Fibroblast of peridontal ligament (primary cell): ENCODE measurements around the gene POP5.
"Not testable (repeated sequence)": the region's sequence is repeated elsewhere in the genome, so short reads cannot be mapped to it uniquely, and the experiment has no call there.

Experiments
- DNase-seq: peaks from one replicate; pipeline ENCODE4 v3.0.0-alpha.2; 2010; ENCODE audit errors: extremely low read depth

The POP5 gene

GRCh38 chr12:120580787-120581723, at the start of gene POP5:
TSS of gene POP5 (minus strand) at chr12:120581402. CDS start at chr12:120581362, 40 bp downstream.
- DNase-seq: peak; percentile 98

- no peak for DNase-seq
Observed at GRCh38 chr12:120630104-120630892, 49.1 kb upstream of the POP5 start.

- no peak for DNase-seq
Observed at GRCh38 chr12:120628919-120629318, 47.7 kb upstream of the POP5 start.

- no peak for DNase-seq
Observed at GRCh38 chr12:120625557-120626419, 44.6 kb upstream of the POP5 start.

- DNase-seq: no peak
Observed at GRCh38 chr12:120620624-120621023, 39.4 kb upstream of the POP5 start.

GRCh38 chr12:120618954-120619615, 37.9 kb upstream of the POP5 start:
- no peak for DNase-seq

GRCh38 chr12:120617767-120618166, 36.6 kb upstream of the POP5 start:
- DNase-seq: not testable (repeated sequence)

GRCh38 chr12:120617193-120617592, 36.0 kb upstream of the POP5 start:
- not testable (repeated sequence) for DNase-seq

- no peak for DNase-seq
Observed at GRCh38 chr12:120614848-120615247, 33.6 kb upstream of the POP5 start.

- not testable (repeated sequence) for DNase-seq
Observed at GRCh38 chr12:120611534-120611933, 30.3 kb upstream of the POP5 start.

GRCh38 chr12:120610560-120610959, 29.4 kb upstream of the POP5 start:
- DNase-seq: no peak

- DNase-seq: not testable (repeated sequence)
Observed at GRCh38 chr12:120602416-120602815, 21.2 kb upstream of the POP5 start.

GRCh38 chr12:120599672-120600552, 18.7 kb upstream of the POP5 start:
- no peak for DNase-seq

GRCh38 chr12:120598674-120599463, 17.7 kb upstream of the POP5 start:
- DNase-seq: peak; percentile 22

- no peak for DNase-seq
Observed at GRCh38 chr12:120597861-120598260, 16.7 kb upstream of the POP5 start.

GRCh38 chr12:120596901-120597300, 15.7 kb upstream of the POP5 start:
- no peak for DNase-seq

- DNase-seq: no peak
Observed at GRCh38 chr12:120592121-120593049, 11.2 kb upstream of the POP5 start.

GRCh38 chr12:120590741-120591407, 9.7 kb upstream of the POP5 start:
- no peak for DNase-seq
